Activated naive CD4-positive, alpha-beta T cell treated with anti-CD3 and anti-CD28 coated beads for 36 hours (primary cell): ENCODE results near the gene FAT2. TPM values are rescaled to one million over a fixed set of nuclear protein-coding genes. Genes with fewer than 3 reads are reported as not detected.

Experiments
- CTCF ChIA-PET: fragments of 350-600 bp; sonication (Branson Sonifier 250); formaldehyde crosslinking; loops from one replicate; lab custom pipeline; 2021; ENCODE audit warnings: antibody characterized with exemption; lab: Charles Lee
- DNase-seq: peaks from one replicate; pipeline ENCODE4 v3.0.0-alpha.2; 2020
- H3K27ac Mint-ChIP-seq: one replicate; pipeline ENCODE4 v1.8.0; 2021; ENCODE audit warnings: mild to moderate bottlenecking, mixed read lengths
- H3K27me3 Mint-ChIP-seq: one replicate; pipeline ENCODE4 v1.8.0; 2021; ENCODE audit warnings: low read depth, mixed read lengths
- H3K36me3 Mint-ChIP-seq: one replicate; pipeline ENCODE4 v1.8.0; 2021; ENCODE audit warnings: low read depth, mixed read lengths
- H3K4me1 Mint-ChIP-seq: one replicate; pipeline ENCODE4 v1.8.0; 2021; ENCODE audit warnings: low read depth, mixed read lengths
- H3K4me3 Mint-ChIP-seq: one replicate; pipeline ENCODE4 v1.8.0; 2021; ENCODE audit warnings: mild to moderate bottlenecking, moderate library complexity, mixed read lengths
- H3K9me3 Mint-ChIP-seq: one replicate; pipeline ENCODE4 v1.8.0; 2021; ENCODE audit warnings: mixed read lengths
- intact Hi-C: fragments of 100-400 bp; cut with micrococcal nuclease; formaldehyde crosslinking; loops from one replicate; pipeline ENCODE4 v1.15.1; 2023
- total RNA-seq, 2 experiments: library from RNA; stranded (reverse); gene quantifications; one replicate each; pipeline ENCODE4 v1.2.3, GENCODE V29; 2021

FAT2 gene, protein sequence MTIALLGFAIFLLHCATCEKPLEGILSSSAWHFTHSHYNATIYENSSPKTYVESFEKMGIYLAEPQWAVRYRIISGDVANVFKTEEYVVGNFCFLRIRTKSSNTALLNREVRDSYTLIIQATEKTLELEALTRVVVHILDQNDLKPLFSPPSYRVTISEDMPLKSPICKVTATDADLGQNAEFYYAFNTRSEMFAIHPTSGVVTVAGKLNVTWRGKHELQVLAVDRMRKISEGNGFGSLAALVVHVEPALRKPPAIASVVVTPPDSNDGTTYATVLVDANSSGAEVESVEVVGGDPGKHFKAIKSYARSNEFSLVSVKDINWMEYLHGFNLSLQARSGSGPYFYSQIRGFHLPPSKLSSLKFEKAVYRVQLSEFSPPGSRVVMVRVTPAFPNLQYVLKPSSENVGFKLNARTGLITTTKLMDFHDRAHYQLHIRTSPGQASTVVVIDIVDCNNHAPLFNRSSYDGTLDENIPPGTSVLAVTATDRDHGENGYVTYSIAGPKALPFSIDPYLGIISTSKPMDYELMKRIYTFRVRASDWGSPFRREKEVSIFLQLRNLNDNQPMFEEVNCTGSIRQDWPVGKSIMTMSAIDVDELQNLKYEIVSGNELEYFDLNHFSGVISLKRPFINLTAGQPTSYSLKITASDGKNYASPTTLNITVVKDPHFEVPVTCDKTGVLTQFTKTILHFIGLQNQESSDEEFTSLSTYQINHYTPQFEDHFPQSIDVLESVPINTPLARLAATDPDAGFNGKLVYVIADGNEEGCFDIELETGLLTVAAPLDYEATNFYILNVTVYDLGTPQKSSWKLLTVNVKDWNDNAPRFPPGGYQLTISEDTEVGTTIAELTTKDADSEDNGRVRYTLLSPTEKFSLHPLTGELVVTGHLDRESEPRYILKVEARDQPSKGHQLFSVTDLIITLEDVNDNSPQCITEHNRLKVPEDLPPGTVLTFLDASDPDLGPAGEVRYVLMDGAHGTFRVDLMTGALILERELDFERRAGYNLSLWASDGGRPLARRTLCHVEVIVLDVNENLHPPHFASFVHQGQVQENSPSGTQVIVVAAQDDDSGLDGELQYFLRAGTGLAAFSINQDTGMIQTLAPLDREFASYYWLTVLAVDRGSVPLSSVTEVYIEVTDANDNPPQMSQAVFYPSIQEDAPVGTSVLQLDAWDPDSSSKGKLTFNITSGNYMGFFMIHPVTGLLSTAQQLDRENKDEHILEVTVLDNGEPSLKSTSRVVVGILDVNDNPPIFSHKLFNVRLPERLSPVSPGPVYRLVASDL (N-terminal part only)
- total RNA-seq = not detected

DNA sequence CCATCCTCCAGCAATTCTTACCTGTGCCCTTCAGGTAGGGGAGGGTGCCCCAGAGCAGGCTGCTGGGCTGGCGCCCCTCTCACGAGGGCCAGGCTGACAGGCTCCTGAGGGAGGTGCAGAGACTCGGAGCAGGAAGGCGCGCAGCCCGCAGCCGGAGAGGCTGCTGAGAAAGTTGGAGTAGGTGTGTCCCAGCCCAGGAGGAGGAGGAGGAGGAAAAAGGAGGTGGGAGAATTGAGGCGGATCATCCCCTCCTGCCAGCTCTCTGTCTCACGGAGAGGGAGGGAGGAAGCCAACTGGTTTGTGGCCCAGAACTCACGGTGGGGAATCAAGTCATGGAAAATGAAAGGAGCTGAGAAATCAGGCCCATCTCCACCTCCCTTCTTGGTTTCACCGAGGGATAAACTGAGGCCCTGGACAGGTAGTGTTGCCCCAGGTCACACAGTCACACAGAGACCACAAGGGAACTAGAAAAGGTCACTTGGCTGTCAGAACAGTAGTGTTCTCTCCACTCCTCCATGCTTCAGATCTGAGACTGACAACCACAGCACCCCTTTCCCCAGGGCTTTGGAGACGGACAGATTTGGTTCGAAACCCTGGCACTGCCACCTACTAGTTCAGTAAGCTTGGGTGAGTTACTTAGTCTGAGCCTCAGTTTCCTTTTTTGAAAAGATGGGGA is at the start of gene FAT2:
Gene FAT2, minus strand, starts transcription at position 188 of the 676 bp plus-strand sequence. CDS start 22,400 bp downstream, outside the sequence.
- DNase-seq = no peak
- H3K27me3 Mint-ChIP-seq = no peaks in the 10 kb centered on the region
- intact Hi-C loops = no loop called here
- no peaks in the 10 kb centered on the region for H3K4me1 Mint-ChIP-seq
- CTCF ChIA-PET = no interaction called here
- H3K36me3 Mint-ChIP-seq = no peaks in the 10 kb centered on the region
- no peak within 1 kb of the TSS for H3K4me3 Mint-ChIP-seq
- no peak within 1 kb of the TSS for H3K27ac Mint-ChIP-seq
- H3K9me3 Mint-ChIP-seq = no peaks in the 10 kb centered on the region

DNA sequence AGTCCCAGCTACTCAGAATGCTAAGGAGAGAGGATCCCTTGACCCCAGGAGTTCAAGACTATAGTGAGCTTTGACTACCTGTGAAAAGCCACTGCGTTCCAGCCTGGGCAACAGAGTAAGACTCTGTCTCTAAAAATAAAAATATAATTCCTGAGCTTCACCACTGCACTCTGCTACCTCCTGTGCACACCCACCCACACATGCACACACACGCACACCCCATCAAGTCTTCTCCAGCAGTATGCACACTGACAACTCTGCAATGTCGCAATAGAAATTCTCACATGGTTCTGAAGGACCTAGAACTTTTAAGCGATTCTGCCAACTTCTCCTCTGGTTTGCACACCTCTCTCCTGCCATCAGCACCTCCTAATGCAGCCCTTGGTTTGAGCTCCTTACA is 47.5 kb upstream of the FAT2 start:
- intact Hi-C loops = no loop called here
- no peak overlapping the region for H3K27ac Mint-ChIP-seq

DNA sequence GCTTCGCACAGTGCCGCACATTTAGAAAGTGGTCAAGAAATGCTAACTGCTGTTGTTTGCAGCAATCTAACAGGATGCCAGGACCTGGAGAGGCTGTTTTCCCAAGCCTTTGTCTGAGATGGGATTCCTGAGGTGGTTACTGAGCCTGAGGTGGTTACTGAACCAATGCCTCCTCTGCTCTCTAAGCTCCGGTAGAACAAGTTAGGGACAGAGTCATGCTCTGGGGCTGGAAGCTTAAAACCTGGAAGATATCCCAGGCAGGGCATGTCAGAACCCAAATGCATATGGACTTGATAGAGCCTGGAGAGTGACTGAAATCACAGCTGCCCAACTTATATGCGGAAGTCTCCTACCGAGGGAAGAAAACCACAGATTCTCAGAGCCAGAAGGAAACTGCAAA is 46.5 kb upstream of the FAT2 start:
- CTCF ChIA-PET = interaction anchor here (0.9 to 1.0 kb wide), 3 partner anchors 14 to 21 kb away, joined by 3 to 4 read pairs (median 3); no protein-coding TSS in a partner anchor
- no peak for DNase-seq
- no peaks in the 10 kb centered on the region for H3K27me3 Mint-ChIP-seq
- intact Hi-C loops = no loop called here
- H3K4me1 Mint-ChIP-seq = peaks cover 11% of the 10 kb centered on the region
- no peak overlapping the region for H3K27ac Mint-ChIP-seq
- no peak overlapping the region for H3K4me3 Mint-ChIP-seq
- no peaks in the 10 kb centered on the region for H3K9me3 Mint-ChIP-seq
- no peaks in the 10 kb centered on the region for H3K36me3 Mint-ChIP-seq

More for the DNA sequence above, 47.5 kb upstream of the FAT2 start:
- Mint-ChIP-seq H3K4me3 (no peak overlapping the region), H3K9me3 (no peaks in the 10 kb centered on the region), H3K36me3 (no peaks in the 10 kb centered on the region), H3K27me3 (no peaks in the 10 kb centered on the region), H3K4me1 (peaks cover 11% of the 10 kb centered on the region)
- DNase-seq = no peak
- CTCF ChIA-PET = interaction anchor here (0.9 to 1.0 kb wide), 3 partner anchors 13 to 20 kb away, joined by 3 to 4 read pairs (median 3); no protein-coding TSS in a partner anchor

DNA sequence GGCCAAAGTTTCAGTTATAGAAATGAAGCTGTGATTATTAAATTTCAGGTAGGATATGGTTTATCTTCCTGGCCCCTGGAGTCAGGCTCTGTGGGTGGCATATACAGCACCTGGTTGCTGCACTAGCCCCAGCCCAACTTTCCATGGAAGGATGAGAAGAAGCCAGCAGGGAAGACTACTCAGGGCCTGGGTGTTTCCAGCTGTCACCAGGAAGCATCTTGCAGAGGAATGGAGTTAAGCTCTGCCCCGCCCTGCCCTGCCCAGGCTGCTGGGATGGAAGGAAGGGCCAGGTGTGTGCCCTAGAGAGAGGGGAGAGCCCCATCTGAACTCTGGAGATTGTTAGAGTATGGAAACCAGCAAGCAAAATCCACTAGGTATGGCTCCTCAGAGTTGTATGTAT is 42.8 kb upstream of the FAT2 start:
- DNase-seq = no peak
- H3K27ac Mint-ChIP-seq = no peak overlapping the region
- no peaks in the 10 kb centered on the region for H3K36me3 Mint-ChIP-seq
- no peak overlapping the region for H3K4me3 Mint-ChIP-seq
- H3K9me3 Mint-ChIP-seq = no peaks in the 10 kb centered on the region
- intact Hi-C loops = no loop called here
- no peaks in the 10 kb centered on the region for H3K4me1 Mint-ChIP-seq
- no peaks in the 10 kb centered on the region for H3K27me3 Mint-ChIP-seq
- CTCF ChIA-PET = no interaction called here

DNA sequence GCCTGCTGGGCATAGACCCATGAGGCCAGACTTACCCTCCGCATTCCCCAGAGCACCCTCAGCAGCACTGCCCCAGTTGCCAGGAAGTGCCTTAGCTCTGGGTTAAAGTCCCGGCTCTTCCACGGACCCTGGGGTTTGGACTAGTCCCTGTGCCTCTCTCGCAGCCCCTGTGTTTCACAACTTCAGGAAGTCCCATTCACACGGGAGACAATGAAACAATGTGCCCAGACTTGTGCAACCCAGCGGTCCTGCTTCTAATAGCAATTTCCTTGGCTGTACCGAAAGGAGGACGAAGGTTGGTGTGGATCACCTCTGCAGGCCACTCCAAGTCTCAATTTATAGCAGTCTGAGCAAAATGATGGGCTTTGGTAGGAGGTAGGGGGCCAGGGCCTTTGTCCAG is 41.8 kb upstream of the FAT2 start:
- intact Hi-C loops = no loop called here
- H3K27ac Mint-ChIP-seq = no peak overlapping the region
- no peaks in the 10 kb centered on the region for H3K4me1 Mint-ChIP-seq
- H3K4me3 Mint-ChIP-seq = no peak overlapping the region
- H3K36me3 Mint-ChIP-seq = no peaks in the 10 kb centered on the region
- H3K27me3 Mint-ChIP-seq = no peaks in the 10 kb centered on the region
- CTCF ChIA-PET = interaction anchor here (0.5 kb wide), 1 partner anchor 15 kb away, joined by 3 read pairs; no protein-coding TSS in a partner anchor
- no peaks in the 10 kb centered on the region for H3K9me3 Mint-ChIP-seq
- no peak for DNase-seq

DNA sequence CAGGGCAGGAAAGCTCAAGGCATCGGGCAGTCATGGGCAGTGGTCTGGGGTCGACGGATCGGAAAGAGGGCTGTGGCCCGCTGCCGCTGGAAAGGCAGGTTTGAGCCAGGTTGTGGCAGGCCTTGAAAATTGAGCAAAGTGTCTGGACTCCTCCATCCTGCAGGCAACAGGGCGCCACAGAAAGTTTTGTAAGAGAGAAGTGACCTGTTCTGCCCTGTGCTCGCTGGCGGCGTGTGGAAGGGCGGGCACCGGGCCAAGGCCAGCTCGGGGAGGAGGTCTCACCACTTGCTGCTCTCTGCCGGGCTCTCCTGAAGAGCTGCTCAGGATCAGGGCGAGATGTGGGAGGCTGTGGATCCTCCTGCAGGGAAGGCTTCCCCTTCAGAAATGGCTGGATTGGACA is 41.4 kb upstream of the FAT2 start:
- no peaks in the 10 kb centered on the region for H3K4me1 Mint-ChIP-seq
- no peak overlapping the region for H3K27ac Mint-ChIP-seq
- H3K36me3 Mint-ChIP-seq = no peaks in the 10 kb centered on the region
- H3K9me3 Mint-ChIP-seq = no peaks in the 10 kb centered on the region
- H3K4me3 Mint-ChIP-seq = no peak overlapping the region
- CTCF ChIA-PET = interaction anchor here (0.5 to 1.3 kb wide), 2 partner anchors 16 to 22 kb away, joined by 3 read pairs; no protein-coding TSS in a partner anchor
- no peak for DNase-seq
- intact Hi-C loops = no loop called here
- H3K27me3 Mint-ChIP-seq = no peaks in the 10 kb centered on the region

DNA sequence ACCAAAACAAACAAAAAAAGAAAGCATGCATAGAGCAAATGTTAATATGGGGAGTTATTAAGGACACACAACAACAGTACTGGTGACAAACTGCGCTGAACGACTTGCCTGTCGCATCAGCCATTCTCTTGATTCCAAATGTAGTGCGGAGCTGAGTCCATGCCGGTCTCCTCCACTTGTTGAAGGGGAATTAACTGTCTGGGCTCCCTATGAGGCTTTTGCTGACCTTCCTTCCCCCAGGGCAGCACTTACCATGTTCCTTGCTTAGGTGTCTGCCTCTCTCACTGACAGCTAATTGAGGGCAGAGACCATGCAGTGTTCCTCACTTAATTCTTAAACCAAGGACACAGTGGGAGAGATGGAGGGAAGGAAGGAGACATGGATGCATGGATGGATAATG is 40.8 kb upstream of the FAT2 start:
- Mint-ChIP-seq H3K27ac (no peak overlapping the region), H3K9me3 (no peaks in the 10 kb centered on the region), H3K4me3 (no peak overlapping the region), H3K36me3 (no peaks in the 10 kb centered on the region), H3K4me1 (no peaks in the 10 kb centered on the region), H3K27me3 (no peaks in the 10 kb centered on the region)
- CTCF ChIA-PET = interaction anchor here (1.3 kb wide), 1 partner anchor 22 kb away, joined by 3 read pairs; no protein-coding TSS in a partner anchor
- intact Hi-C loops = no loop called here
- DNase-seq = no peak

DNA sequence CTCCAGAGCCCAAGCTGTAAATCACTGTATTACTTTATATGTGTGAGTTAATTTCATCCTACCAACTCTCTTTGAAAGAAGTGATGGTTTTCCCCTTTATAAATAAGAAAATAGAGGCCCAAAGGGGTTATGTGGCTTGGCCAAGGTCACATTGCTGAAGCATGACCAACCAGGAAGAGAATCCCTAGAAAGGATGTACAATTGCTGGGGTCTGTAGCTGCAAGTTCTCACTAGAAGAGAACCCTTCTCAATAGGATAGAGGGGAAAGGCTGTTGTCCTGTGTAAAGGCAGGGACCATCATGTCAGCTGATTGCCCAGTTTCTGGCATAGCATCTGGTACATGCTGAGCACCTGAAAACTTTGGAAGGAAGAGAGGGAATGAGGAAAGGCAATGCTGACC is 39.0 kb upstream of the FAT2 start:
- Mint-ChIP-seq H3K4me1 (no peaks in the 10 kb centered on the region), H3K27ac (no peak overlapping the region), H3K4me3 (no peak overlapping the region), H3K9me3 (no peaks in the 10 kb centered on the region), H3K36me3 (no peaks in the 10 kb centered on the region), H3K27me3 (no peaks in the 10 kb centered on the region)
- CTCF ChIA-PET = interaction anchor here (0.7 kb wide), 1 partner anchor 1070 kb away, joined by 5 read pairs; no protein-coding TSS in a partner anchor
- DNase-seq = no peak
- intact Hi-C loops = no loop called here

DNA sequence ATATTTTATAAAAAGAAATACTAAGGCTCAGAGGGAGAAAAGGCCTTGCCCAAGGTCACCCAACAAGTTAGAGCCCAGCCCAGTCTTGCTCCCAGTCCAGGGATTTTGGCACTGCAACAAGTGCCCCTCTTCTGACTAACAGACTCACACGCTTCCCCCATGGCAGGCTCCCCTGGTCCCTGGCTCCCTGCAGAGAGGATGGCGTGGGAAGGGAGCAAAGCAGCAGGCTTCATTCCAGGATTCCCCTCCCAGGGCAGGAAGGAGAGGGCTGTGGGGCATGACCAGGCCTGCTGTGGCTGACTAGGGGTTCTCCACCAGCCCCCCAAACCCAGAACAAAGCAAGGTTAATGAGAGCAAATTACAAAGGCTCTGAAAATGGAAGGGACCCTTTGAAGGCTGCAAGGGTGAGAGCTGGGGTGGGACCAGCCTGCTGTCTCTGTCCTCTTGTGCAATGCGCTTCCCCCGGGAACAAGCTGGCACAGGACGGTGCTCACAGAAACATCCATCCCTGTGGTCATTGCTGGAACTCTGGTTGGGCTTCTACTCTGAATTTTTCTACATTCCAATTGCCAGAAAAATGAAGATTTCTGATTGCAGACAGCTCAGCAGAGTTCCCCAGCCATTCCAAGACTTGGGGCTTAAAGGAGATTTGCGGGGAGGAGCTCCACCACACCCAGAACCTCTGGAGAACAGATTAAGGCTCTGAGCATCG is 37.1 kb upstream of the FAT2 start:
- CTCF ChIA-PET = interaction anchor here (1.0 kb wide), 1 partner anchor 181 kb away, joined by 3 read pairs; the partner anchor contains the start of gene SLC36A1
- DNase-seq = no peak
- Mint-ChIP-seq H3K36me3 (no peaks in the 10 kb centered on the region), H3K4me1 (no peaks in the 10 kb centered on the region), H3K27ac (no peak overlapping the region), H3K27me3 (no peaks in the 10 kb centered on the region), H3K9me3 (no peaks in the 10 kb centered on the region), H3K4me3 (no peak overlapping the region)
- intact Hi-C loops = no loop called here

DNA sequence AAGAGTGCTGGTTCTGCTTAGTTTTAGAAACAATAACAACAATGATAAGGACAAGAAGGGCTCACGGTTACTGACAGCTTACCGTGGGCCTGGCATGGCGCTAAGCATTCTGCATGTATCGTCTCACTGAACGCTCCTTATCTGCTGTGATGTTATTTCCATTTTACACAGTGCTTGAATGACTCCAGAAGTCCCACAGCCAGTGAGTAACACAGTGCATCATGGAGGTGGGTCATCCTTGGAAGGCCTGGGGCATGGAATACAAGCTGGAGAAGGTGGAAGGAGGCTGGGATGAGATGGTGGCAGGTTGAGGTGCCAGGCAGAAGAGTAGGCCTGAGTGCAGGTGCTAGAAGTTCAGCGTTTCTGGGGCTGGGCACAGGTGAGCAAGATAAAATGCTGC is 36.5 kb upstream of the FAT2 start:
- CTCF ChIA-PET = no interaction called here
- no peaks in the 10 kb centered on the region for H3K4me1 Mint-ChIP-seq
- no peaks in the 10 kb centered on the region for H3K27me3 Mint-ChIP-seq
- H3K9me3 Mint-ChIP-seq = no peaks in the 10 kb centered on the region
- no peak overlapping the region for H3K27ac Mint-ChIP-seq
- DNase-seq = no peak
- H3K36me3 Mint-ChIP-seq = no peaks in the 10 kb centered on the region
- H3K4me3 Mint-ChIP-seq = no peak overlapping the region
- intact Hi-C loops = no loop called here

DNA sequence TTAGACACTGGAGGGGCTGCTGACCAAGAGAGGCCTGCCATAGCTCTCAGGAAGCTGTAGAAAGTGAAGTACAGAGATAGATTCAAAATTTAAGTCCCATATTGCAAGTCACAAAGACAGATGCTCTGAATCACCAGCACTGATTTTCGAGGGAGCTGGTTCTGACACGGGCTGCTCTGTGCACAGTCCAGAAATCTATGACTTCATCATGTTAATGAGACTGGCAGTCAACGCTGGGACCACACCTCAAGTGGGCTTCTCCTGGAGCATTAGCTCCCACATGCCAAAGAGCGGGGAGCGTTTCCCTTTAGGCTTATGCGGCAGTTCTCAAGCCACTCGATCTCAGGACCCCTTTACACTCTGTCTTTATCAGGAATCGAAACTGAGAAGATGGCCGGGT is 34.2 kb upstream of the FAT2 start:
- H3K36me3 Mint-ChIP-seq = no peaks in the 10 kb centered on the region
- intact Hi-C loops = no loop called here
- H3K27me3 Mint-ChIP-seq = peaks cover 3% of the 10 kb centered on the region
- no peak overlapping the region for H3K4me3 Mint-ChIP-seq
- CTCF ChIA-PET = interaction anchor here (0.7 to 1.0 kb wide), 2 partner anchors 34 to 870 kb away, joined by 3 read pairs; no protein-coding TSS in a partner anchor
- no peak for DNase-seq
- H3K9me3 Mint-ChIP-seq = no peaks in the 10 kb centered on the region
- no peaks in the 10 kb centered on the region for H3K4me1 Mint-ChIP-seq
- H3K27ac Mint-ChIP-seq = no peak overlapping the region
